ENCODE measurements around the gene GBP3.

Gene GBP3

GRCh38 chr1:89022167-89022959, at the start of gene GBP3:
TSS of gene GBP3 (minus strand) at chr1:89022866. CDS start at chr1:89020721, 2,145 bp downstream.
- peak within 1 kb of the TSS; percentile 64 for H3K4me3 ChIP-seq (ENCODE audit: low read length)
- peak; percentile 69 for DNase-seq (ENCODE audit: low read depth)
- no peak for TF ChIP-seq CTCF (IDR thresholded peaks at IDR 0.05; ENCODE audit: insufficient read depth, low read depth, low read length, missing control alignments)

- no peak overlapping the region for H3K4me3 ChIP-seq (ENCODE audit: low read length)
- TF ChIP-seq CTCF (IDR thresholded peaks at IDR 0.05; ENCODE audit: insufficient read depth, low read depth, low read length, missing control alignments), result no peak
- DNase-seq (ENCODE audit: low read depth), result no peak
Observed at GRCh38 chr1:89070509-89070908, 47.8 kb upstream of the GBP3 start.

GRCh38 chr1:89069951-89070350, 47.3 kb upstream of the GBP3 start:
- H3K4me3 ChIP-seq (ENCODE audit: low read length), result no peak overlapping the region
- no peak for DNase-seq (ENCODE audit: low read depth)
- TF ChIP-seq CTCF (IDR thresholded peaks at IDR 0.05; ENCODE audit: insufficient read depth, low read depth, low read length, missing control alignments), result no peak

- no peak overlapping the region for H3K4me3 ChIP-seq (ENCODE audit: low read length)
- no peak for TF ChIP-seq CTCF (IDR thresholded peaks at IDR 0.05; ENCODE audit: insufficient read depth, low read depth, low read length, missing control alignments)
- DNase-seq (ENCODE audit: low read depth), result peak; percentile 51
Observed at GRCh38 chr1:89068291-89068690, 45.6 kb upstream of the GBP3 start.

GRCh38 chr1:89065079-89065868, 42.6 kb upstream of the GBP3 start, which contains the start of gene GBP1:
TSS of gene GBP1 (minus strand) at chr1:89065208. CDS start at chr1:89063234, 1,974 bp downstream.
- H3K4me3 ChIP-seq (ENCODE audit: low read length), result peak within 1 kb of the TSS; percentile 59
- peak; percentile 79 for DNase-seq (ENCODE audit: low read depth)
- TF ChIP-seq CTCF (IDR thresholded peaks at IDR 0.05; ENCODE audit: insufficient read depth, low read depth, low read length, missing control alignments), result no peak

- no peak for DNase-seq (ENCODE audit: low read depth)
- no peak for TF ChIP-seq CTCF (IDR thresholded peaks at IDR 0.05; ENCODE audit: insufficient read depth, low read depth, low read length, missing control alignments)
- peak overlapping the region; percentile 59 for H3K4me3 ChIP-seq (ENCODE audit: low read length)
Observed at GRCh38 chr1:89064632-89065031, 42.0 kb upstream of the GBP3 start.
